GM12865 (cell line): ENCODE measurements around the gene KRTAP12-3.
"Not testable (repeated sequence)": the region's sequence is repeated elsewhere in the genome, so short reads cannot be mapped to it uniquely, and the experiment has no call there.

ENCODE experiments used
- DNase-seq: peaks from one replicate; pipeline ENCODE4 v3.0.0; 2010; ENCODE audit warnings: low read depth
- H3K4me3 ChIP-seq: 2 replicates; pipeline ENCODE4 v1.5.1; 2011; ENCODE audit warnings: mild to moderate bottlenecking, low read depth, low read length, control low read depth
- TF ChIP-seq, protein P1 (sequence below): IDR thresholded peaks from 2 replicates; pipeline ENCODE4 v1.5.1; 2011; ENCODE audit warnings: low read length, control low read depth, low read depth, inconsistent platforms; ENCODE audit not compliant: insufficient read depth; ENCODE audit errors: missing control alignments

The KRTAP12-3 gene

GRCh38 chr21:44686843-44687561 lies 29.3 kb downstream of the KRTAP12-3 start:
- TF ChIP-seq, protein P1, sequence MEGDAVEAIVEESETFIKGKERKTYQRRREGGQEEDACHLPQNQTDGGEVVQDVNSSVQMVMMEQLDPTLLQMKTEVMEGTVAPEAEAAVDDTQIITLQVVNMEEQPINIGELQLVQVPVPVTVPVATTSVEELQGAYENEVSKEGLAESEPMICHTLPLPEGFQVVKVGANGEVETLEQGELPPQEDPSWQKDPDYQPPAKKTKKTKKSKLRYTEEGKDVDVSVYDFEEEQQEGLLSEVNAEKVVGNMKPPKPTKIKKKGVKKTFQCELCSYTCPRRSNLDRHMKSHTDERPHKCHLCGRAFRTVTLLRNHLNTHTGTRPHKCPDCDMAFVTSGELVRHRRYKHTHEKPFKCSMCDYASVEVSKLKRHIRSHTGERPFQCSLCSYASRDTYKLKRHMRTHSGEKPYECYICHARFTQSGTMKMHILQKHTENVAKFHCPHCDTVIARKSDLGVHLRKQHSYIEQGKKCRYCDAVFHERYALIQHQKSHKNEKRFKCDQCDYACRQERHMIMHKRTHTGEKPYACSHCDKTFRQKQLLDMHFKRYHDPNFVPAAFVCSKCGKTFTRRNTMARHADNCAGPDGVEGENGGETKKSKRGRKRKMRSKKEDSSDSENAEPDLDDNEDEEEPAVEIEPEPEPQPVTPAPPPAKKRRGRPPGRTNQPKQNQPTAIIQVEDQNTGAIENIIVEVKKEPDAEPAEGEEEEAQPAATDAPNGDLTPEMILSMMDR, result no peak
- H3K4me3 ChIP-seq, result no peak overlapping the region
- DNase-seq, result no peak

DNA sequence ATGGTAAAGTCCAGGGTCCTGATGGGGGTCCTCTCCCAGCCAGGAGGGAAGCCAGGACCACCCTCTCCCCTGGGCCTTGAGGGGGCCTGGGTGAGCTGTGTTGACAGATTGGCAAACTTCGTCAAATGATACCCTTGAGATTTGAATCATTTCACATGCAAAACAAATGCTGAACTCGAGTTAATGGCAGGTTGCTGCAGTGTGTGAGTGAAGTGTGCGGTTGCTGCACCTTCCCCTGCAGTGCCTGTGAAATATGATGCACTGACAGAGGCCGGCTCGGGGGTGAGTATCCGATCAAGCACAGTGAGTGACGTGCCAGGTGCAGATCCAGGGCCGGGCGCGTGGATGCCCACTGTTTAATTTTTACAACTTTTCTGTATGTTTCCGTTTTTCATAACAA lies 29.9 kb downstream of the KRTAP12-3 start:
- no peak overlapping the region for H3K4me3 ChIP-seq
- no peak for DNase-seq
- TF ChIP-seq, protein P1, result no peak

GRCh38 chr21:44689740-44690139 lies 32.0 kb downstream of the KRTAP12-3 start:
- DNase-seq, H3K4me3 ChIP-seq: not testable (repeated sequence)

GRCh38 chr21:44691686-44692085 lies 34.0 kb downstream of the KRTAP12-3 start:
- H3K4me3 ChIP-seq, result no peak overlapping the region
- TF ChIP-seq, protein P1, result no peak
- no peak for DNase-seq

DNA sequence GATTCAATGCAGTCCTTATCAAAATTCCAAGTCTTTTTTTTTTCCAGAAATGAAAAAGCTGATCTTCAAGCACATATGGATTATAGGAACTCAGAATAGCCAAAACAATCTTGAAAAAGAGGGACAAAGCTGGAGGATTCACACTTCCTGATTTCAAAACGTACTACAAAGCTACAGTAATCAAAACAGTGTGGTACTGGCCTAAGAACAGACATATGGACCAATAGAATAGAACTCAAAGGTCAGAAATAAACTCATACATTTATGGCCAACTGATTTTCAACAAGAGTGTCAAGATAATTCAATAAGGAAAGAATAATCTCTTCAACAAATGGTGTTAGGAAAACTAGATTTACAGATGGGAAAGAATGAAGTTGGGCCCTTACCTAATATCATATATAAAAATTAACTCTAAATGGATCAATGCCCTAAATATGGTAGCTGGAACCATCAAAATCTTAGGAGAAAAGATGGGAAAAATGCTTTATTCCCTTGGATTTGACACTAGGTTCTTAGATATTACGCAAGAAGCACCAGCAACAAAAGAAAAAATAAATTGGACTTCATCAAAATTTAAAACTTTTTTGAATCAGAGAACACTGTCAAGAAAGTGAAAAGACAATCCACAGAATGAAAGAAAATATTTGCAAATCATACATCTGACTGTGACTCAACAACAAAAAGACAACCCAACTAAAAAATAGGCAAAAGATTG lies 35.2 kb downstream of the KRTAP12-3 start:
- no peak overlapping the region for H3K4me3 ChIP-seq
- TF ChIP-seq, protein P1, result no peak
- no peak for DNase-seq

GRCh38 chr21:44694776-44695175 lies 37.0 kb downstream of the KRTAP12-3 start:
- TF ChIP-seq, protein P1, result no peak
- H3K4me3 ChIP-seq, result no peak overlapping the region
- no peak for DNase-seq

- TF ChIP-seq, protein P1, result no peak
- DNase-seq, result no peak
- no peak overlapping the region for H3K4me3 ChIP-seq
Measured at GRCh38 chr21:44695184-44695583, 37.5 kb downstream of the KRTAP12-3 start.
